Prostate gland (tissue), 2 donors: ENCODE results near the gene POU6F2.

Experiments used
- CTCF ChIP-seq, 4 experiments: fragments of 200-600 bp in 2 of 4; fragments of 450-650 bp in 2 of 4; sonication (generic) in 2 of 4; IDR thresholded peaks; 1 replicate in 3 of 4; 2 replicates in 1 of 4; pipeline ENCODE4 v1.5.1; 2016 to 2019; ENCODE audit warnings: antibody characterized with exemption in 4 of 4, mild to moderate bottlenecking in 2 of 4, moderate library complexity in 2 of 4
- POLR2A ChIP-seq: fragments of 450-650 bp; IDR thresholded peaks from one replicate; pipeline ENCODE4 v1.6.1; 2016; ENCODE audit warnings: antibody characterized with exemption, mild to moderate bottlenecking
- POLR2AphosphoS5 ChIP-seq: sonication (generic); formaldehyde crosslinking; IDR thresholded peaks from one replicate; pipeline ENCODE4 v1.6.1; 2017; ENCODE audit warnings: antibody characterized with exemption

GRCh38 chr7:39458061-39458745 is 480.5 kb downstream of the POU6F2 start:
- TF ChIP-seq CTCF (IDR thresholded peaks at IDR 0.05) (no peak), POLR2A (no peak), POLR2AphosphoS5 (no peak)
